ENCODE measurements around the gene INO80E. TPM values are rescaled to one million over a fixed set of nuclear protein-coding genes. Genes with fewer than 3 reads are reported as not detected.

INO80E gene
- total RNA-seq, 1 experiment from 2014 or later: 90.1 TPM

DNA sequence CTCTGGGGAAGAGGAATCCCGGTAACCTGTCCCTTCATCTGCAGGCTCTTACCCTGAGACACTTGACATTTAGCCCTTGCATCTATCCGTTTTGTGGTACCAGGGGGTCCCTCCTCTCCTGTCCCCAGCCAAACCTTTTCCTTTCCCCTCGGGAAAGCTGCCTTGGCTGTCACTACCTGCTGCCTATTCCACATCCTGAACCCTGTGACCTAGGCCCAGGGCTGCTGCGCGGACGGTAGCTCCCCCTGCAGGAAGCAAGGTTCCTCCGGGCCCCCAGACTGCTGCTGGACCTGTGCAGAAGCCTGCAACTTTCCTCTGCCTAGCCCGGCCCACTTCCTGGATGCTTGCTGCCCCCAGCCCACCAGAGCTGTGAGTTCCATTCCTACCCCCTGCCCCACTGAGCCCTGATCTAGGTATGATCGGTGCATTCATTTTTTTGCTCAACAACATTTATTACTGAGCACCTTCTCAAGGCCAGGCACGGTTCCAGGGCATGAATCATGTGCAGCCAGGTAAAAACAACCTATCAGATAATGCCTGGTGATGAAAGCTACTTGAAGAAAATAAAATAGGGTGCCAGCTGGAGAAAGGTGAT lies 59.0 kb downstream of the INO80E start:
- intact Hi-C loops (cut with micrococcal nuclease): no loop called here
- TF ChIP-seq, protein P1, sequence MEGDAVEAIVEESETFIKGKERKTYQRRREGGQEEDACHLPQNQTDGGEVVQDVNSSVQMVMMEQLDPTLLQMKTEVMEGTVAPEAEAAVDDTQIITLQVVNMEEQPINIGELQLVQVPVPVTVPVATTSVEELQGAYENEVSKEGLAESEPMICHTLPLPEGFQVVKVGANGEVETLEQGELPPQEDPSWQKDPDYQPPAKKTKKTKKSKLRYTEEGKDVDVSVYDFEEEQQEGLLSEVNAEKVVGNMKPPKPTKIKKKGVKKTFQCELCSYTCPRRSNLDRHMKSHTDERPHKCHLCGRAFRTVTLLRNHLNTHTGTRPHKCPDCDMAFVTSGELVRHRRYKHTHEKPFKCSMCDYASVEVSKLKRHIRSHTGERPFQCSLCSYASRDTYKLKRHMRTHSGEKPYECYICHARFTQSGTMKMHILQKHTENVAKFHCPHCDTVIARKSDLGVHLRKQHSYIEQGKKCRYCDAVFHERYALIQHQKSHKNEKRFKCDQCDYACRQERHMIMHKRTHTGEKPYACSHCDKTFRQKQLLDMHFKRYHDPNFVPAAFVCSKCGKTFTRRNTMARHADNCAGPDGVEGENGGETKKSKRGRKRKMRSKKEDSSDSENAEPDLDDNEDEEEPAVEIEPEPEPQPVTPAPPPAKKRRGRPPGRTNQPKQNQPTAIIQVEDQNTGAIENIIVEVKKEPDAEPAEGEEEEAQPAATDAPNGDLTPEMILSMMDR (IDR thresholded peaks at IDR 0.05; ENCODE audit: unreplicated experiment): peak; percentile 32
- Mint-ChIP-seq H3K4me1 (ENCODE audit: insufficient read depth, unreplicated experiment) (peaks cover 28% of the 10 kb centered on the region), H3K27ac (ENCODE audit: low read depth, unreplicated experiment) (no peak overlapping the region), H3K4me3 (ENCODE audit: unreplicated experiment) (peak overlapping the region; percentile 13), H3K36me3 (ENCODE audit: insufficient read depth, unreplicated experiment) (no peaks in the 10 kb centered on the region), H3K27me3 (ENCODE audit: insufficient read depth, unreplicated experiment) (no peaks in the 10 kb centered on the region), H3K9me3 (ENCODE audit: unreplicated experiment) (no peaks in the 10 kb centered on the region)
- CTCF ChIA-PET: interaction anchor here (0.5 to 2.2 kb wide), 14 partner anchors 9 to 1236 kb away, joined by 3 to 13 read pairs (median 4); partner anchors contain the start of genes ALDOA and PPP4C
- no TSS peak for BruUV-seq (replicated peaks)
- DNase-seq (ENCODE audit: unreplicated experiment): peak; percentile 77
- POLR2A ChIA-PET: interaction anchor here (0.5 to 6.5 kb wide), 14 partner anchors 10 to 316 kb away, joined by 3 to 173 read pairs (median 4); partner anchors contain the start of genes ALDOA, CORO1A, PPP4C and TBX6

Other genes starting within 250 kb of the INO80E start
- gene ZG16, start 218.0 kb upstream of the INO80E start, total RNA-seq (2022): not detected in 2 replicates
- 36.3 and 53.8 TPM in 2 replicates for gene KIF22, start 205.5 kb upstream of the INO80E start, total RNA-seq (2022)
- gene MAZ, start 189.7 kb upstream of the INO80E start, total RNA-seq (2022): 185 and 194 TPM in 2 replicates
- gene PRRT2, start 184.0 kb upstream of the INO80E start, total RNA-seq (2022): 0.42 and 0.96 TPM in 2 replicates
- 21.3 and 25.0 TPM in 2 replicates for gene PAGR1, start 180.1 kb upstream of the INO80E start, total RNA-seq (2022)
- gene MVP, start 175.8 kb upstream of the INO80E start, total RNA-seq (2022): 56.5 and 71.9 TPM in 2 replicates
- 41.3 and 42.7 TPM in 2 replicates for gene CDIPT, start 133.0 kb upstream of the INO80E start, total RNA-seq (2022)
- gene SEZ6L2, start 96.7 kb upstream of the INO80E start, total RNA-seq (2022): 1.9 and 3.2 TPM in 2 replicates
- 4.8 and 5.7 TPM in 2 replicates for gene ASPHD1, start 95.8 kb upstream of the INO80E start, total RNA-seq (2022)
- gene KCTD13, start 70.0 kb upstream of the INO80E start, total RNA-seq (2022): 35.5 and 38.9 TPM in 2 replicates
- gene TMEM219, start 34.2 kb upstream of the INO80E start, total RNA-seq (2022): 62.1 and 68.1 TPM in 2 replicates
- gene TAOK2, start 22.4 kb upstream of the INO80E start, total RNA-seq (2022): 29.3 and 33.1 TPM in 2 replicates
- 12.9 and 20.7 TPM in 2 replicates for gene HIRIP3, start 624 bp upstream of the INO80E start, total RNA-seq (2022)
- gene DOC2A, start 14.8 kb downstream of the INO80E start, total RNA-seq (2022): 1.2 TPM in 2 replicates
- gene C16orf92, start 27.0 kb downstream of the INO80E start, total RNA-seq (2022): not detected in 2 replicates
- 0.21 and 0.27 TPM in 2 replicates for gene TLCD3B, start 35.0 kb downstream of the INO80E start, total RNA-seq (2022)
- 1,141 and 1,165 TPM in 2 replicates for gene ALDOA, start 69.5 kb downstream of the INO80E start, total RNA-seq (2022)
- gene PPP4C, start 79.8 kb downstream of the INO80E start, total RNA-seq (2022): 93.2 and 99.7 TPM in 2 replicates
- 0.16 and 0.47 TPM in 2 replicates for gene TBX6, start 95.7 kb downstream of the INO80E start, total RNA-seq (2022)
- gene YPEL3, start 100.0 kb downstream of the INO80E start, total RNA-seq (2022): 8.8 and 9.2 TPM in 2 replicates
- gene GDPD3, start 117.3 kb downstream of the INO80E start, total RNA-seq (2022): 0.49 and 1.5 TPM in 2 replicates
- gene MAPK3, start 127.0 kb downstream of the INO80E start, total RNA-seq (2022): 11.7 and 15.0 TPM in 2 replicates
- 0.83 and 1.9 TPM in 2 replicates for gene CORO1A, start 187.4 kb downstream of the INO80E start, total RNA-seq (2022)
- 132 and 133 TPM in 2 replicates for gene BOLA2B, start 197.4 kb downstream of the INO80E start, total RNA-seq (2022)
- gene SLX1A, start 197.6 kb downstream of the INO80E start, total RNA-seq (2022): 21.4 and 37.1 TPM in 2 replicates
- gene SULT1A3, start 203.0 kb downstream of the INO80E start, total RNA-seq (2022): 13.4 TPM in 2 replicates

Data from MCF 10A (cell line).